ENCODE measurements around the gene HDHD3. TPM values are rescaled to one million over a fixed set of nuclear protein-coding genes. Genes with fewer than 3 reads are reported as not detected.
A peak's percentile ranks its signal among the peaks of the same experiment; 100 is the strongest.
"Not testable (repeated sequence)": the region's sequence is repeated elsewhere in the genome, so short reads cannot be mapped to it uniquely, and the experiment has no call there.

HDHD3 gene
- total RNA-seq, 1 donor from 2014 or later: 9.8 TPM

- H3K36me3 Mint-ChIP-seq: no peaks in the 10 kb centered on the region
- H3K9me3 Mint-ChIP-seq: no peaks in the 10 kb centered on the region
- H3K27me3 ChIP-seq: no peaks in the 10 kb centered on the region
- TF ChIP-seq EZH2phosphoT487 (IDR thresholded peaks at IDR 0.05): no peak
- no peak for TF ChIP-seq EZH2 (IDR thresholded peaks at IDR 0.05)
- no peak for TF ChIP-seq CTCF (IDR thresholded peaks at IDR 0.05)
- H3K79me2 ChIP-seq (ENCODE audit: low read depth): no peaks in the 10 kb centered on the region
- H3F3A ChIP-seq (ENCODE audit: low read depth): no peaks in the 10 kb centered on the region
- H3K27ac ChIP-seq: no peak overlapping the region
- no peak overlapping the region for H3K9ac ChIP-seq
- H3K27ac Mint-ChIP-seq: no peak overlapping the region
- H3K4me1 ChIP-seq: no peaks in the 10 kb centered on the region
- no peaks in the 10 kb centered on the region for H3K9me3 ChIP-seq (ENCODE audit: low read depth)
- H2AFZ ChIP-seq (replicated peaks): no peak overlapping the region
- H3K4me2 ChIP-seq: no peak overlapping the region
- no peaks in the 10 kb centered on the region for H3K36me3 ChIP-seq
- DNase-seq (ENCODE audit: low spot score): no peak
- no peaks in the 10 kb centered on the region for H4K20me1 ChIP-seq (ENCODE audit: low read depth)
- peaks cover 7% of the 10 kb centered on the region for H3K27me3 Mint-ChIP-seq (ENCODE audit: insufficient read depth, low read depth)
- H3K4me3 ChIP-seq: no peak overlapping the region
- H3K4me3 Mint-ChIP-seq: no peak overlapping the region
- no peaks in the 10 kb centered on the region for H3K4me1 Mint-ChIP-seq
Measured at GRCh38 chr9:113369855-113370140, 7.0 kb downstream of the HDHD3 start.

GRCh38 chr9:113368982-113369854 lies 7.6 kb downstream of the HDHD3 start:
- no peak overlapping the region for H3K4me3 Mint-ChIP-seq
- no peak overlapping the region for H3K27ac Mint-ChIP-seq

GRCh38 chr9:113368348-113368981 lies 8.3 kb downstream of the HDHD3 start:
- no peaks in the 10 kb centered on the region for H4K20me1 ChIP-seq (ENCODE audit: low read depth)
- Mint-ChIP-seq H3K27ac (peak overlapping the region; percentile 85), H3K9me3 (no peaks in the 10 kb centered on the region), H3K27me3 (ENCODE audit: insufficient read depth, low read depth) (peaks cover 7% of the 10 kb centered on the region), H3K36me3 (no peaks in the 10 kb centered on the region), H3K4me3 (no peak overlapping the region), H3K4me1 (peaks cover 3% of the 10 kb centered on the region)
- no peaks in the 10 kb centered on the region for H3K79me2 ChIP-seq (ENCODE audit: low read depth)
- H3K36me3 ChIP-seq: no peaks in the 10 kb centered on the region
- no peaks in the 10 kb centered on the region for H3K9me3 ChIP-seq (ENCODE audit: low read depth)
- no peaks in the 10 kb centered on the region for H3F3A ChIP-seq (ENCODE audit: low read depth)
- H3K27me3 ChIP-seq: no peaks in the 10 kb centered on the region
- DNase-seq (ENCODE audit: low spot score): no peak
- H3K4me1 ChIP-seq: no peaks in the 10 kb centered on the region
- TF ChIP-seq CTCF (IDR thresholded peaks at IDR 0.05): no peak
- TF ChIP-seq EZH2phosphoT487 (IDR thresholded peaks at IDR 0.05): no peak
- TF ChIP-seq EZH2 (IDR thresholded peaks at IDR 0.05): no peak
- no peak overlapping the region for H3K4me3 ChIP-seq
- H3K9ac ChIP-seq: no peak overlapping the region
- H2AFZ ChIP-seq (replicated peaks): no peak overlapping the region
- H3K4me2 ChIP-seq: no peak overlapping the region
- H3K27ac ChIP-seq: no peak overlapping the region

More at GRCh38 chr9:113368982-113369854, 7.6 kb downstream of the HDHD3 start:
- Histone ChIP-seq H3K79me2 (ENCODE audit: low read depth) (no peaks in the 10 kb centered on the region), H3K4me2 (no peak overlapping the region), H3K27me3 (no peaks in the 10 kb centered on the region), H3K4me1 (no peaks in the 10 kb centered on the region), H3K27ac (no peak overlapping the region), H2AFZ (replicated peaks) (no peak overlapping the region), H3K9ac (no peak overlapping the region), H3F3A (ENCODE audit: low read depth) (no peaks in the 10 kb centered on the region), H4K20me1 (ENCODE audit: low read depth) (no peaks in the 10 kb centered on the region), H3K4me3 (no peak overlapping the region), H3K36me3 (no peaks in the 10 kb centered on the region), H3K9me3 (ENCODE audit: low read depth) (no peaks in the 10 kb centered on the region)
- Mint-ChIP-seq H3K9me3 (no peaks in the 10 kb centered on the region), H3K4me1 (peaks cover 2% of the 10 kb centered on the region), H3K36me3 (no peaks in the 10 kb centered on the region), H3K27me3 (ENCODE audit: insufficient read depth, low read depth) (peaks cover 7% of the 10 kb centered on the region)
- DNase-seq (ENCODE audit: low spot score): no peak
- TF ChIP-seq CTCF (IDR thresholded peaks at IDR 0.05): no peak
- no peak for TF ChIP-seq EZH2phosphoT487 (IDR thresholded peaks at IDR 0.05)
- TF ChIP-seq EZH2 (IDR thresholded peaks at IDR 0.05): no peak

- not testable (repeated sequence) for H3K4me3 ChIP-seq; H3K27ac ChIP-seq; H3K36me3 ChIP-seq; H3F3A ChIP-seq (ENCODE audit: low read depth); H3K9ac ChIP-seq; H3K27ac Mint-ChIP-seq; H3K27me3 ChIP-seq; H3K4me3 Mint-ChIP-seq; H3K9me3 Mint-ChIP-seq; DNase-seq (ENCODE audit: low spot score); H3K36me3 Mint-ChIP-seq; H3K27me3 Mint-ChIP-seq (ENCODE audit: insufficient read depth, low read depth); H3K4me2 ChIP-seq; H3K9me3 ChIP-seq (ENCODE audit: low read depth); H4K20me1 ChIP-seq (ENCODE audit: low read depth); H3K79me2 ChIP-seq (ENCODE audit: low read depth); H2AFZ ChIP-seq (replicated peaks); H3K4me1 ChIP-seq
- peaks cover 18% of the 10 kb centered on the region for H3K4me1 Mint-ChIP-seq
Measured at GRCh38 chr9:113365652-113366051, 11.1 kb downstream of the HDHD3 start.
